NB4 (cell line): ENCODE results near the gene KRT7.

Experiments
- DNase-seq: peaks from one replicate; pipeline ENCODE4 v3.0.0; 2010; ENCODE audit warnings: low read depth
- H3K4me3 ChIP-seq: one replicate; pipeline ENCODE4 v1.5.1; 2011; ENCODE audit warnings: mild to moderate bottlenecking, low read depth, low read length, moderate library complexity
- MYC ChIP-seq: IDR thresholded peaks from 2 replicates; pipeline ENCODE4 v1.6.1; 2011; ENCODE audit warnings: low read depth, low read length
- POLR2A ChIP-seq: IDR thresholded peaks from 2 replicates; pipeline ENCODE4 v1.6.1; 2011; ENCODE audit warnings: mild to moderate bottlenecking; ENCODE audit not compliant: insufficient read length; ENCODE audit errors: extremely low read depth
- TF ChIP-seq, protein P1 (sequence below): IDR thresholded peaks from one replicate; pipeline ENCODE4 v1.5.1; 2012; ENCODE audit warnings: low read depth, low read length
- TF ChIP-seq, protein P2 (sequence below): IDR thresholded peaks from 2 replicates; pipeline ENCODE4 v1.6.1; 2011; ENCODE audit warnings: low read depth, low read length

KRT7 gene

DNA sequence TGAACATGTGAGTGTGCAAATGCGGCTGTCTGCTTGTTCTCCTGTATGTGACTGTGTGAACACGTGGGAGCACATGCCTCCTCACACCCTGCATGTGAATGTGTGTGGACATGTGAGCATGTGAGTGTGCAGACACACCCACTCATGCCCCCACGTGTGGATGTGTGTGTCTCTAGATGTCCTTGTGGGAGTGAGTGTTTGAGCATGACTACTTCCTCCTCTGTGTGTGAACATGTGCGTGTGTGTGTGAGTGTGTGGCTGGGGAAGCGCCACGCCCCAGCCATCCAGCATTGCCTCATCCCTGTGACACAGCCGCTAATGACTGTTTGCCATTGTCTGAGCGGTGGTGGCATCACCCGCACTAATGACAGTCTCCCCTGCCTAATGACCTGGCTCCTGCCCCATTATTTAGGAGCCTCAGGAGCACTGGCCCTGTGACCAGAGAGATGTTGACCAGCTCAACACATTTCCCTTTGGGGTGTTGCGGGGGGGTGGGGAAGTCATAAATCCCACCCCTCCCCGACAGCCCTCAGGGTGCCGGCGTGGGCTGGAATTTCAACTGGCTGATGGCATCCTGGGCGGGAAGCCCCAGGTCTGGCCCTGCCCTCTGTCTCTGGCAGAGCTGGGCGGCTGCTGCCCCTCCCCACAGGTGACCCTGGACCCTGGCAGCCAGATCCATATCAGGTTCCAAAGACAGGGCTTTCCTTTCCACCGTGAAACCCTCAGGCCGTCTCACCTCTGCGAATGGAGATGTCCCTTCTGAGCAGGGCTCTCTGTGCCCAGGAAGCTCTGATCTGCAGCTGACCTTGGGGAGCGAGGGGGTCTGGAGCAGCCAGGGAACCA, 29.7 kb upstream of the KRT7 start:
- TF ChIP-seq, protein P1, sequence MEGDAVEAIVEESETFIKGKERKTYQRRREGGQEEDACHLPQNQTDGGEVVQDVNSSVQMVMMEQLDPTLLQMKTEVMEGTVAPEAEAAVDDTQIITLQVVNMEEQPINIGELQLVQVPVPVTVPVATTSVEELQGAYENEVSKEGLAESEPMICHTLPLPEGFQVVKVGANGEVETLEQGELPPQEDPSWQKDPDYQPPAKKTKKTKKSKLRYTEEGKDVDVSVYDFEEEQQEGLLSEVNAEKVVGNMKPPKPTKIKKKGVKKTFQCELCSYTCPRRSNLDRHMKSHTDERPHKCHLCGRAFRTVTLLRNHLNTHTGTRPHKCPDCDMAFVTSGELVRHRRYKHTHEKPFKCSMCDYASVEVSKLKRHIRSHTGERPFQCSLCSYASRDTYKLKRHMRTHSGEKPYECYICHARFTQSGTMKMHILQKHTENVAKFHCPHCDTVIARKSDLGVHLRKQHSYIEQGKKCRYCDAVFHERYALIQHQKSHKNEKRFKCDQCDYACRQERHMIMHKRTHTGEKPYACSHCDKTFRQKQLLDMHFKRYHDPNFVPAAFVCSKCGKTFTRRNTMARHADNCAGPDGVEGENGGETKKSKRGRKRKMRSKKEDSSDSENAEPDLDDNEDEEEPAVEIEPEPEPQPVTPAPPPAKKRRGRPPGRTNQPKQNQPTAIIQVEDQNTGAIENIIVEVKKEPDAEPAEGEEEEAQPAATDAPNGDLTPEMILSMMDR: no peak
- peak; percentile 92 for TF ChIP-seq MYC
- TF ChIP-seq, protein P2, sequence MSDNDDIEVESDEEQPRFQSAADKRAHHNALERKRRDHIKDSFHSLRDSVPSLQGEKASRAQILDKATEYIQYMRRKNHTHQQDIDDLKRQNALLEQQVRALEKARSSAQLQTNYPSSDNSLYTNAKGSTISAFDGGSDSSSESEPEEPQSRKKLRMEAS: peak; percentile 99
- TF ChIP-seq POLR2A: peak; percentile 18
- DNase-seq: peak; percentile 98
- H3K4me3 ChIP-seq: peak overlapping the region; percentile 60

DNA sequence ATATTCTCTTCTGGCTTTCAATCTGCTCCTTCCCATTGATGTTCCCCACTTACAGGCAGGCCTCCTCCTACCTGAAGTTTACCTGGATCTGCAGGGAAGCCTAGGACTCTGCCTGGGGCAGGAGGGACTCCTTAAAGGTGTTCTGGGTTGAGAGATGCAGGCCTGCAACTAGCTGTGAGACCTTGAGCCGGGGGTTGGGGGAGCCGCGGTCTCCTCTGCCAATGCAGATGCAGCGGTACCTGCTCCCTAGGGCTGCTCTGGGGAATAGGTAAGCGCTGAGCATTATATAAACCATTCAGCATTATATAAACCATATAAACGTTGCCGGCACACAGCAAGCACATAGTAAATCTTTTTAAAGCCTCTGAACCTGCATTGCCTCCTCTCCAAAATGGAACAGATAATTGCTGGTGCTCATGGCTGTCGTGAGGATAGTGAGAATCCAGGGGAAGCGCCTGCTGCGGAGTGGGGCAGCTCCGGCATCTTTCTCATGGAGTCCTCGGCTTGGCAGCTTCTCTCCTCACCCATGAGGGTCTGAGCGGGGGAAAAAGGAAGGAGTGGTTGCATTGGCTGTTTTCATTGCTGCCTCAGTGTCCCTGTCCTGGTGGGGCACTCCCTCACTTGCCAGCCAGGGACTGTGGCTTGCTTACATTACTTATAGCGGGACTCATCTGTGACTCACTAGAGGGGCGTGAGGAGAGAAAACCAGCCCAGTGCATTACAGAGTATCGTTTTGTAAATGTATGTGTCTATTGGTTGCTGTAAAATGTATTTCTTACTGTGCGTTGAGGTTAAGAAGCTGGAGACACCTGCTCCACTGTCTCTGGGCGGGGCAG, 28.7 kb upstream of the KRT7 start:
- no peak overlapping the region for H3K4me3 ChIP-seq
- DNase-seq: peak; percentile 46
- TF ChIP-seq, protein P2: no peak
- TF ChIP-seq MYC (no peak), POLR2A (no peak)
- TF ChIP-seq, protein P1: no peak

DNA sequence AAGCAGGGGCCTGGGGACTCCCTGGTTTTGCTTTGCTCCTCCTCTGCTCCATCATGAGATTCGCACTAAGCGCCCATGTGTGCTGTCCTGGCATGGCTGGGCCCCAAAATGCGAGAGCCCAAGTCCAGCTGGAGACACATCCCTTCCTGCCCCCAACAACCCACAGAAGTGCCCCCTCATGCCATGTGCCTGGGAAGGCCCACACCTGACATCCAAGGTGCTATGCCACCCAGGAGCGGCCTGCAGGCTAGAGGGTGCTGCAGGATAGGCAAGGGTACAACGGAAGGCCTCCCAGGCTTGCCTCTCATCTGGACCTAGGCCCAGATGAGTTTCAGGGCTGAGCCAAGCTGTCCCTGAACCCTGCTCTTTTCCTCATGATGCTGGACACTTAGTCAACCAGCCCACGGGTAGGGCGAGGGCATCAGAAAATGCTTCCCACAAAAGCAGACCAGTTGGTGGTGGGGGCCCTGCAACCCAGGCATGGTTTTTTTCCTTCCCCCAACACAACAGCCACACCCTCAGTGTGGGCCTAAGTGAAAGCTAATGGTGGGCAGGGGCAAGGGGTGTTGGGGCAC, 28.0 kb upstream of the KRT7 start:
- TF ChIP-seq, protein P1: no peak
- no peak for TF ChIP-seq MYC
- no peak for TF ChIP-seq POLR2A
- TF ChIP-seq, protein P2: no peak
- DNase-seq: no peak
- no peak overlapping the region for H3K4me3 ChIP-seq

DNA sequence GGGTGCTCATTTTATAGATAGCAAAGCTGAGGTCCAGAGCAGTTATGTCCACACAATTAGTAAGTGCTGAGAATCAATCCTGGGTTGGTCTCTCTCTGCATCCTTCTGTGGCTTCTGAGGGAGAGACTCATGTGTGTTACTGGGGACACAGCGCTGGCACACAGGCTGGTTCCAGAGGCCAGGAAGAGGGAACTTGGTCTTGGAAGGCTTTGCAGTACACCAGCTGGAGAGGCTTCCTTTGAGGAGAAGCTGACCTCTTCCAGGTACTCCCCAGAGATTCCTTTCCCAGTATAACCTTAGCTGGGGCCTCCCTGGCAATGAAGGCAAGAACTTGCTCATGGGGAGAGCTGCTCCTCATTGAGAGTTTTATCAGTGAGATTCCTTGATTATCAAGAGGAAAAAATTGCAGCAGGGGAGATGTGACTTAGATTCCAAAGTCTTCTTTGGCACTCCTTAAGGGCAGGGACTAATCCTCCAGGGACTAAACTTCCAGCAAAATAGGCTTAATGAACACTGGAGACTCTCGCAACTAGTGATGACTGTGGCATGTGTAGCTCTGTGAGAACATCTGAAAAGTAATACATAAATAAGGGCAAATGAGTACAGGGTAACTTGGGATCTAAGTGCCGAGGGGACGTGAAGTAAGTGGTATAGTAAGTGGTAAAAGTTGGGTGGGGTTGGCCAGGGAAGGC, 27.3 kb upstream of the KRT7 start:
- peak; percentile 18 for DNase-seq
- no peak for TF ChIP-seq POLR2A
- no peak for TF ChIP-seq MYC
- TF ChIP-seq, protein P1: no peak
- TF ChIP-seq, protein P2: no peak
- H3K4me3 ChIP-seq: no peak overlapping the region
